OCI-M2 (cell line): ENCODE results near the gene MGRN1.
A peak's percentile ranks its signal among the peaks of the same experiment; 100 is the strongest.

Experiments
- DNase-seq: peaks from one replicate; lab custom pipeline; 2025; ENCODE audit not compliant: unreplicated experiment; lab: John Stamatoyannopoulos, UW

Gene MGRN1

GRCh38 chr16:4624015-4624826, at the start of gene MGRN1:
MGRN1 (plus strand) TSS chr16:4624826; CDS start chr16:4624961, 135 bp downstream.
- DNase-seq = peak; percentile 50

GRCh38 chr16:4574919-4575705, 49.5 kb upstream of the MGRN1 start:
- DNase-seq = no peak

GRCh38 chr16:4576008-4576407, 48.6 kb upstream of the MGRN1 start:
- DNase-seq = no peak

DNA sequence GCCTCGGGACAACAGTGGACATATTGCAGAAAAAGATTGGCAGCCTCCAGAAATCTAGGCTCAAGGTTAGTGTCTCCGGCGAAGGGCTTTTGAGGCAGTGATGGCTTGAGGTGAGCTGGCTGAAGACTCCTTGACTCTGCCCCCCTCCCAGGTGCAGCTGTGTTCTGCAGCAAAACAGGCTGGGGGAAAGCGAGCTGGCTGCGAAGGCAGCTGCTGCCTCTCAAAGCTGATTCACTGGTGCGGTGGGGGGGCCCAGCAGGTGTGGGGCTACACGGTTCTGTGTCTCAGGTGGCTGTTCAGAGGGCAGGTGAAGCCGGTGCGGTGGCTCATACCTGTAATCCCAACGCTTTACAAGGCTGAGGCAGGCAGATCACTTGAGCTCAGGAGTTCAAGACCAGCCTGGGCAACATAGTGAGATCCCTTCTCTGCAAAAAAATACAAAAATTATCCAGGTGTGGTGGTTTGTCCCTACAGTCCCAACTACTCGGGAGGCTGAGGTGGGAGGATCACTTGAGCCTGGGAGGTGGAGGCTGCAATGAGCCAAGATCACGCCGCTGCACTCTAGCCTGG, 45.6 kb upstream of the MGRN1 start:
- DNase-seq = no peak

DNA sequence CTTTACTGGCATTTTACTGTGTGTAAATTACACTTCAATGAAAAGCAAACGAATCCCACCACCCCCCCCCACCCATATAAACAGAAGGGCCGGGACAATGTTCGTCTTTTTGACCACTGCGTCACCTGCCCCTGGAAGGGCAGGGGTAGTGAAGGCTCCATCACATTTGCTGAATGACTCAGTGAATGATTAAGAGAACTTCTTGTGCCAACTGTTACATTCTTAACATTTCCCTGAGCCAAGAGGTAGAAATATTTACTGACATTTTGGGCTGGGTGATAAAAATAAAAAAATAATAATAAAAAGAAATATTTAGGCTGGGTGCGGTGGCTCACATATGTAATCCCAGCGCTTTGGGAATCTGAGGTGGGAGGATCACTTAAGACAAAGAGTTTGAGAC, 44.4 kb upstream of the MGRN1 start:
- no peak for DNase-seq

DNA sequence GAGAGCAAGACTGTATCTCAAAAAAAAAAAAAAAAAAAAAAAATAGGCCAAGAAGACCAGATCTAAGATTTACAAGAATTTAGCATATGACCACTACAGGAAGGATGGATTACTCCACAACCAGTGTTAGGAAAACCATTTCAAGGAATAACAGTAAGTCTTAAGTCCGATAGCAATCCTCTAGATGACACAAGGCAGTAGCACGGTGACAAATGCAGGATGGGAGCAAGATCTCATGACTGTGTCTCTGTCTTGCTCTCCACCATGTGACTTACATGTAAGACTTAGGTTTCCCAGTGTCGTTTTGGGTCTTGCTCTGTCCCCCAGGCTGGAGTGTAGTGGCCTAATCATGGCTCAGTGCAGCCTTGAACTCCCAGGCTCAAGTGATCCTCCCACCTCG, 40.7 kb upstream of the MGRN1 start:
- no peak for DNase-seq

GRCh38 chr16:4586291-4586690, 38.3 kb upstream of the MGRN1 start:
- DNase-seq = no peak

DNA sequence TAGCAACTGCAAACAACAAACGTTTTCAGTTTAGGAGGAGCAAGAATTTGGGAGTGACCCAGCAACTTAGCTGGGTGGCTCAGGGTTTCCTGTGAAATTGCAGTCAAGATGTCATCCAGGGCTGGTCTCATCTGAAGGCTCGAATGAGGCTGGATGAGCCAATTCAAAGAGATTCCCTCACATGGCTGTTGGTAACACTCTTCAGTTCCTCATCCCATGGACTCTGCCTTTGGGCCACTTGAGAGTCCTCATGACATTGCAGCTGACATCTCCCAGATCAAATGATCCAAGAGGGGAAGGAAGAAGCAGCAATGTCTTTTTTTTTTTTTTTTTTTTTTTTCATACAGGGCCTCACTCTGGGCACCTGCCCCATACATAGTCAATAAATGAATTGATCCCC, 36.2 kb upstream of the MGRN1 start:
- DNase-seq = no peak

DNA sequence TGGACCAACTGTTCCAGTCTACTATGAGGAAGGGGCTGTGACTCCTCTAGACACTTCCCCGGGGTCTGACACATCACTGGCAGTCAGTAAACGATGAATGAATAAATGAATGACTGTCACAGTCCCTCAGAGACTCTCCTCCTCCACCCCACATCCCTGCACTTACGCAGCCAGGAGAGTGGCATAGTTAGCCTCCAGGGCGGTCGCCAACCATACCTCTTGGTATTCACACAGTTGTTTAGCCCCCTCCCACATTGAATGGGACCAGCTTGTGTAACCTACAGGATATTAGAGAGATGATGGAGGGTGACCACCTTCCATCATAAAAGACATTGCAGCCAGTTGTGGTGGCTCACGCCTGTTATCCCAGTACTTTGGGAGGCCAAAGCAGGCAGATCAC, 35.7 kb upstream of the MGRN1 start:
- DNase-seq = no peak

- no peak for DNase-seq
Measured at GRCh38 chr16:4591191-4591590, 33.4 kb upstream of the MGRN1 start.

DNA sequence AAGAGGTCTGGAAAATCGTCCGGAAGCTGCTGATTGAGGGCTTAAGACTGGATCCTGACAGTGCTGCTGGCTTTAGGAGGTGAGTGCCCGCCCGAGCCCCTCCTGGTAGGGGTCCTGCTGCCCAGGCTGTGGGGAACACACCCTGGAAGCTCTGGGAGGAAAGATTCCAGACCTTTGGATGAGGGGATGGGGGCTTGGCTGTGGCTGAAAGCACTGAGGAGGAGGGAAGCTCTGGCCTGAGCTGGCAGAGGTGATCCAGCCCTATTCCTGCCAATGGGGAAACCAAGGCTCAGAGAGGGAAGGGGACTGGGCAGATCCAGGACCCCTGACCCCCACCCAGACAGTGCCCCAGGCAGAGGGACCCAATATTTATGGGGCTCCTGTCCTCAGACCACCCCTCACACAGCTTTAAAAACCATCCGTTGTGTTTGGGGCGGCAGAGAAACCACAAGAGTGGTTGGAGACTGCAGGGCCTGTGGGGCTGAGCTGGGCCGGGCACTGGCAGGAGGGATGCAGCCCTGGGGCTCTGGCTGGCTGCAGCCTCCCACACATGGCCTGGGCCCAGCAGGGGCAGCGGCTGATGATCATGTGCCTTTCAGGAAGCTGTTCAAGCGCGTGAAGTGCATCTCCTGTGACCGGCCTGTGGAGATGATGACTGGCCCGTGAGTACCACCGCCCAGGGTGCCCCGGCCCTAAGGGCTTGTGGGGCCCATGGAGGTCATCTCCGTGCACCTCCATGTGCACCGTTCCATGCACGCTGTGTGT, 32.7 kb upstream of the MGRN1 start:
- DNase-seq = no peak

- DNase-seq = no peak
Measured at GRCh38 chr16:4593086-4593485, 31.5 kb upstream of the MGRN1 start.

DNA sequence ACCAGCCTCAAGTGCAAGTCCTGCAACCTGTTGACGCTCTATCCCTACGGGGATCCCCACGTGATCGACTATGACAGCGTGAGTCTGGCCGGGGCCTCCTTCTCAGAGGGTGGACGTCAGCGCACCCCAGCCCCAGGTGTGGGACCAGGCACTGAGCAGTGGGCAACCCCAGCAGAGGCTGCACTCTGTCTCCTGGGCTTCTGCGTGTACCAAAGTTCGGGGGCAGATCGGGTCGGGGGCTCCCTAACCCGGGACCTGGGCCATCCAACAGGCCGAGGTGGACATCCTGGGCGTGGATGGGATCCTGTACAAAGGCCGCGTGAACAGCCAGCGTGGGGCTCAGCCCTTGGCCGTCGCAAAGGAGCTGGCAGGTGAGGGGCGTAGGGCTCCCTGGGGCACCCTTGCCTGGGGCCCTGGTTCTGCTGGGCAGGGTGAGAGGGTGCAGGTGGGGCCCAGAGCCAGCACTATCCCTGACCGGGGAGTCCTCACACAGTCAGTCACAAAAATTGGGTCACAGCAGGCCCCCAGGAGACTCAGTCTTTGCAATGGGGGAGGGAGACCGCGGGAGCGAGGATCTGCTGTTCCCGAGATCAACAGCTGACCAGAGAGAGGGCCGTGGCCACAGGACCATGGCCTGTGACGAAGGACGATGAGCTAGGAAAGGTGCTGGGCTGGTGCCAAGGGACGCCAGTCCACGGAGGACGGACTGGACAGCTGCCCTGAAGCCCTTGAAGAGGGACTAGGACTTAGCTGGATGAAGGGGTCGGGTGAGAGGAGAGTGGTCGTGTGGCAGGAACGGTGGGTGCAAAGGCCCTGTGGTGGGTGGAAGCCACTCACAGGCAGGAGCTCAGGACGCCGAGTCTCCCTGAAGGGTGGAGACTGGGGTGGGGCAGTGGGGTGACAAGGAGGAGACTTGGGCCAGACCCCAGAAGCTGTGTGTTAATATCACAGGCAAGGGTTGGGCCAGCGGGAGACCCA, 29.9 kb upstream of the MGRN1 start:
- DNase-seq = no peak

DNA sequence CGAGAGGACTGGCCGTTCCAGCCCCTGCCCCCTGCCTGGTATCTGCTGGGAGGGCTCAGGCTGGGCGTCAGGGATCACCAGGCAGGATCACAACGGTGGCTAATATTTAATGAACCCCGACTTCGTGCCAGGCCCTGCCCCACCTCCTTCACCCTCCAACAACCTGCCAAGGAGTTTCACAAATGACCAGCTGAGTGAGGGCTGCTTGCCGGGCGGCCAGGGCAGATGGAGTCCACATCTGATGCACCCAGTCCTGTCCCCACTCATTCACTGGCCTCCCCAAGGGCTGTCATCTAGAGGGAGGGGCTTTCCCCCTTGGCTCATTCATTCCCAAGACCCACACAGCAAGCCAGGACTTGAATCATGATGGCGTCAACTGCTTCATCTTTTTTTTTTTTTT, 27.5 kb upstream of the MGRN1 start:
- DNase-seq = no peak

- DNase-seq = no peak
Measured at GRCh38 chr16:4599037-4599436, 25.6 kb upstream of the MGRN1 start.

GRCh38 chr16:4599545-4599944, 25.1 kb upstream of the MGRN1 start:
- no peak for DNase-seq

- DNase-seq = no peak
Measured at GRCh38 chr16:4601036-4601863, 23.4 kb upstream of the MGRN1 start.

DNA sequence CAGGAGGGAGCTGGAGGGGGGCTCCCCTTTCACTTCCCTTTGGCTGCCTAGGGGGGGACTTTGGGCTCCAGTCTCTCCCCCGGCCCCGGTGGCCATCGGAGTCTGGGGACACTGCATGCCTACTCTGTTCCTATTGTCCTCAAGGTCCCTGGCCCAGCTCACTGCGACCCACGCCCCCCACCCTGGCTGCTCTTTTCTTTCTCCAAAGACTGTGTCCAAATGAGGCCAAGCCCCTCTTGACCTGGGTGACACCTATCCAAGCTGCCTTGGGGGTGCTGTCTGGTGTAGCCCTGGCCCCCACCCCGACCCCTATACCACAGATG, 22.8 kb upstream of the MGRN1 start:
- DNase-seq = no peak

DNA sequence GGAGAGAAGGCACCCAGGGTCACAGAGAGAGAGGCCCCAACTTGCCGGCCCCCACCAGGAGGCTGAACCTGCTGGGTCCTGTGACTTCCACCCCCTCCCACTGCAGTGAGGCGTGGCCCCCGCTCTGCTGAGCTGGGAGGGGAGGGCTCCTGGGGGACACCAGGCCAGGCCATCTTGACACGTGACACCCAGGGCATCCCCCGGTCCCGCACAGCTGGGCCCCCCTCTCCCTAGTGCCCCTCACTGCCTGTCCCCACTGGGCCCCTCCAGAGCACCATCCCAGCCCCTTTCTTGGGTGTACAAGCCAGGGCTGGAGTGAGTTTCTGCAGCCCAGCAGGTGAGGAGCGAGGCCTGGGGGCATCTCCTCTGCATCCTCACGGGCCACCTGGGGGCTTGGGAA, 22.3 kb upstream of the MGRN1 start:
- DNase-seq = no peak
